Colonic mucosa (tissue), 4 donors: ENCODE data around the gene DOCK11. TPM values are rescaled to one million over a fixed set of nuclear protein-coding genes. Genes with fewer than 3 reads are reported as not detected.
"Not testable (repeated sequence)": the region's sequence is repeated elsewhere in the genome, so short reads cannot be mapped to it uniquely, and the experiment has no call there.

Experiments used
- DNase-seq: peaks from one replicate; pipeline ENCODE4 v3.0.0-alpha.2; 2020
- H3K27ac ChIP-seq: fragments of 200-600 bp; one replicate; pipeline ENCODE4 v1.8.0; 2021
- H3K27me3 ChIP-seq: fragments of 200-600 bp; one replicate; pipeline ENCODE4 v1.8.0; 2021
- H3K36me3 ChIP-seq: fragments of 200-600 bp; one replicate; pipeline ENCODE4 v1.8.0; 2021
- H3K4me1 ChIP-seq: fragments of 200-600 bp; one replicate; pipeline ENCODE4 v1.8.0; 2021; ENCODE audit warnings: mild to moderate bottlenecking
- H3K4me3 ChIP-seq: fragments of 200-600 bp; one replicate; pipeline ENCODE4 v1.8.0; 2021
- H3K9ac ChIP-seq, 2 donors: one replicate each; pipeline ENCODE4 v1.7.0; 2013; ENCODE audit warnings: control low read depth in 2 of 2, low read depth in 2 of 2, low read length in 2 of 2
- H3K9me3 ChIP-seq: fragments of 200-600 bp; one replicate; pipeline ENCODE4 v1.8.0; 2021
- CTCF ChIP-seq: fragments of 200-600 bp; IDR thresholded peaks from one replicate; pipeline ENCODE4 v1.8.0; 2022; ENCODE audit warnings: antibody characterized with exemption, mild to moderate bottlenecking
- intact Hi-C: fragments of 100-400 bp; cut with DNase I; formaldehyde crosslinking; loops from one replicate; pipeline ENCODE4 v1.14.1; 2022
- total RNA-seq, 2 donors: library from RNA; stranded (reverse); fragmentation: NEBNext Ultra II Directional in 1 of 2; extraction: Animal tissue kit (Norgen Biotek cat#: 25700) in 1 of 2; gene quantifications; one replicate each; pipeline ENCODE4 v1.2.1, GENCODE V29; 2021
- donor health status: healthy.
- donor health status: DM: no; HTN: no; CAD: no.
- donor health status: DM: no; HTN: no; CAD: no.

DOCK11 gene
- total RNA-seq, 2 donors from 2014 or later = 3.3 to 8.7 TPM

- Histone ChIP-seq H3K9me3 (no peaks in the 10 kb centered on the region), H3K4me1 (no peaks in the 10 kb centered on the region), H3K27ac (no peak overlapping the region), H3K36me3 (no peaks in the 10 kb centered on the region), H3K4me3 (no peak overlapping the region), H3K9ac (no peak overlapping the region), H3K27me3 (no peaks in the 10 kb centered on the region)
- intact Hi-C loops = no loop called here
- no peak for TF ChIP-seq CTCF
- no peak for DNase-seq
Measured at GRCh38 chrX:118484216-118484903, 11.3 kb upstream of the DOCK11 start.

GRCh38 chrX:118486693-118487092 is 8.9 kb upstream of the DOCK11 start:
- H3K27me3 ChIP-seq, H3K9ac ChIP-seq, H3K36me3 ChIP-seq, intact Hi-C loops, H3K9me3 ChIP-seq, DNase-seq, H3K4me1 ChIP-seq, H3K4me3 ChIP-seq, H3K27ac ChIP-seq: not testable (repeated sequence)

GRCh38 chrX:118493016-118493415 is 2.6 kb upstream of the DOCK11 start:
- intact Hi-C loops = no loop called here
- no peaks in the 10 kb centered on the region for H3K9me3 ChIP-seq
- no peak overlapping the region for H3K27ac ChIP-seq
- no peak for TF ChIP-seq CTCF
- H3K4me1 ChIP-seq = no peaks in the 10 kb centered on the region
- H3K27me3 ChIP-seq = no peaks in the 10 kb centered on the region
- no peaks in the 10 kb centered on the region for H3K36me3 ChIP-seq
- no peak overlapping the region for H3K9ac ChIP-seq
- no peak overlapping the region for H3K4me3 ChIP-seq
- no peak for DNase-seq

GRCh38 chrX:118493653-118494297 is 1.8 kb upstream of the DOCK11 start:
- no peak overlapping the region for H3K4me3 ChIP-seq
- intact Hi-C loops = no loop called here
- no peaks in the 10 kb centered on the region for H3K9me3 ChIP-seq
- H3K9ac ChIP-seq = no peak overlapping the region
- no peak for TF ChIP-seq CTCF
- no peak for DNase-seq
- no peak overlapping the region for H3K27ac ChIP-seq
- H3K36me3 ChIP-seq = no peaks in the 10 kb centered on the region
- no peaks in the 10 kb centered on the region for H3K4me1 ChIP-seq
- H3K27me3 ChIP-seq = peaks cover 4% of the 10 kb centered on the region

- intact Hi-C loops = no loop called here
Measured at GRCh38 chrX:118495958-118496762, 545 bp downstream of the DOCK11 start.

More at GRCh38 chrX:118495958-118496762, 545 bp downstream of the DOCK11 start:
- Histone ChIP-seq H3K36me3 (no peaks in the 10 kb centered on the region), H3K4me1 (no peaks in the 10 kb centered on the region), H3K9me3 (no peaks in the 10 kb centered on the region), H3K27me3 (peaks cover 4% of the 10 kb centered on the region), H3K4me3 (peak overlapping the region; percentile 56), H3K27ac (peak overlapping the region; percentile 79), H3K9ac (peak overlapping the region; percentile 61 to 72)
- peak; percentile 71 for DNase-seq
- TF ChIP-seq CTCF = no peak
